GM23248 (cell line): ENCODE data around the gene SMARCD2.

Experiments
- EZH2 ChIP-seq: fragments of 200-600 bp; sonication (generic); IDR thresholded peaks from 2 replicates; pipeline ENCODE4 v1.6.1; 2018; ENCODE audit warnings: antibody characterized with exemption, mild to moderate bottlenecking; ENCODE audit not compliant: insufficient read depth, poor library complexity, severe bottlenecking
- EZH2phosphoT487 ChIP-seq: fragments of 200-600 bp; sonication (generic); IDR thresholded peaks from 2 replicates; pipeline ENCODE4 v1.6.1; 2018; ENCODE audit warnings: antibody characterized with exemption, moderate library complexity, mild to moderate bottlenecking, low read depth; ENCODE audit not compliant: insufficient read depth

- TF ChIP-seq EZH2 (no peak), EZH2phosphoT487 (no peak)
Observed at GRCh38 chr17:63783522-63783921, 59.0 kb downstream of the SMARCD2 start.
